ENCODE measurements around the gene STAM2.

STAM2 gene

DNA sequence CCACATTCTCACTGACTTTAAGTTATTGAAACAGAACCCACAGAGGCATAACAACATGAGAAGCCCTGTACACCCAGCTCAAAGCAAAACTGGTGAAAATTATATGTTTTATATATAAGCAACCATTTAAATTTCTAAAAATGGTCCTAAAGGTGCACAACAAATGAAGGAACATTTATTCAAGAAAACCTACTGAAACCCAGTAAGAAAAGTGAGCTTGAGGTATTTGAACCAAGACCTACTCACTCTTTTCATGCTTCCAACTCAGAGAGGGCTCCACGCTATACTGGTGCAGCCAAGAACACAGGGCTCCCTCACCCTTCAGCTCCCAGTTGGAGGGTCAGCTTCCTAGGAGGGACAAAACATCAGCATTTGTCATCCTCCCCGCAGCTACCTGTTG is 74.6 kb downstream of the STAM2 start:
- H3K27me3 ChIP-seq (ENCODE audit: insufficient read depth, poor library complexity, severe bottlenecking): no peaks in the 10 kb centered on the region
- H3K4me3 ChIP-seq (replicated peaks; ENCODE audit: insufficient read depth, low read length): no peak overlapping the region
- TF ChIP-seq, protein P1, sequence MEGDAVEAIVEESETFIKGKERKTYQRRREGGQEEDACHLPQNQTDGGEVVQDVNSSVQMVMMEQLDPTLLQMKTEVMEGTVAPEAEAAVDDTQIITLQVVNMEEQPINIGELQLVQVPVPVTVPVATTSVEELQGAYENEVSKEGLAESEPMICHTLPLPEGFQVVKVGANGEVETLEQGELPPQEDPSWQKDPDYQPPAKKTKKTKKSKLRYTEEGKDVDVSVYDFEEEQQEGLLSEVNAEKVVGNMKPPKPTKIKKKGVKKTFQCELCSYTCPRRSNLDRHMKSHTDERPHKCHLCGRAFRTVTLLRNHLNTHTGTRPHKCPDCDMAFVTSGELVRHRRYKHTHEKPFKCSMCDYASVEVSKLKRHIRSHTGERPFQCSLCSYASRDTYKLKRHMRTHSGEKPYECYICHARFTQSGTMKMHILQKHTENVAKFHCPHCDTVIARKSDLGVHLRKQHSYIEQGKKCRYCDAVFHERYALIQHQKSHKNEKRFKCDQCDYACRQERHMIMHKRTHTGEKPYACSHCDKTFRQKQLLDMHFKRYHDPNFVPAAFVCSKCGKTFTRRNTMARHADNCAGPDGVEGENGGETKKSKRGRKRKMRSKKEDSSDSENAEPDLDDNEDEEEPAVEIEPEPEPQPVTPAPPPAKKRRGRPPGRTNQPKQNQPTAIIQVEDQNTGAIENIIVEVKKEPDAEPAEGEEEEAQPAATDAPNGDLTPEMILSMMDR (IDR thresholded peaks at IDR 0.05; ENCODE audit: insufficient read depth, low read length): no peak
- TF ChIP-seq, protein P2, sequence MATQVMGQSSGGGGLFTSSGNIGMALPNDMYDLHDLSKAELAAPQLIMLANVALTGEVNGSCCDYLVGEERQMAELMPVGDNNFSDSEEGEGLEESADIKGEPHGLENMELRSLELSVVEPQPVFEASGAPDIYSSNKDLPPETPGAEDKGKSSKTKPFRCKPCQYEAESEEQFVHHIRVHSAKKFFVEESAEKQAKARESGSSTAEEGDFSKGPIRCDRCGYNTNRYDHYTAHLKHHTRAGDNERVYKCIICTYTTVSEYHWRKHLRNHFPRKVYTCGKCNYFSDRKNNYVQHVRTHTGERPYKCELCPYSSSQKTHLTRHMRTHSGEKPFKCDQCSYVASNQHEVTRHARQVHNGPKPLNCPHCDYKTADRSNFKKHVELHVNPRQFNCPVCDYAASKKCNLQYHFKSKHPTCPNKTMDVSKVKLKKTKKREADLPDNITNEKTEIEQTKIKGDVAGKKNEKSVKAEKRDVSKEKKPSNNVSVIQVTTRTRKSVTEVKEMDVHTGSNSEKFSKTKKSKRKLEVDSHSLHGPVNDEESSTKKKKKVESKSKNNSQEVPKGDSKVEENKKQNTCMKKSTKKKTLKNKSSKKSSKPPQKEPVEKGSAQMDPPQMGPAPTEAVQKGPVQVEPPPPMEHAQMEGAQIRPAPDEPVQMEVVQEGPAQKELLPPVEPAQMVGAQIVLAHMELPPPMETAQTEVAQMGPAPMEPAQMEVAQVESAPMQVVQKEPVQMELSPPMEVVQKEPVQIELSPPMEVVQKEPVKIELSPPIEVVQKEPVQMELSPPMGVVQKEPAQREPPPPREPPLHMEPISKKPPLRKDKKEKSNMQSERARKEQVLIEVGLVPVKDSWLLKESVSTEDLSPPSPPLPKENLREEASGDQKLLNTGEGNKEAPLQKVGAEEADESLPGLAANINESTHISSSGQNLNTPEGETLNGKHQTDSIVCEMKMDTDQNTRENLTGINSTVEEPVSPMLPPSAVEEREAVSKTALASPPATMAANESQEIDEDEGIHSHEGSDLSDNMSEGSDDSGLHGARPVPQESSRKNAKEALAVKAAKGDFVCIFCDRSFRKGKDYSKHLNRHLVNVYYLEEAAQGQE (IDR thresholded peaks at IDR 0.05; ENCODE audit: insufficient replicate concordance, low read depth): no peak
- TF ChIP-seq GABPA (IDR thresholded peaks at IDR 0.05; ENCODE audit: low read depth) (no peak), POLR2AphosphoS5 (IDR thresholded peaks at IDR 0.05; ENCODE audit: low read depth) (no peak), SPI1 (IDR thresholded peaks at IDR 0.05; ENCODE audit: borderline replicate concordance, low read depth) (no peak)
- no peak for DNase-seq (ENCODE audit: low read depth in 1 of 2, low spot score in 1 of 2)
- no peak overlapping the region for H3K27ac ChIP-seq (replicated peaks)

DNA sequence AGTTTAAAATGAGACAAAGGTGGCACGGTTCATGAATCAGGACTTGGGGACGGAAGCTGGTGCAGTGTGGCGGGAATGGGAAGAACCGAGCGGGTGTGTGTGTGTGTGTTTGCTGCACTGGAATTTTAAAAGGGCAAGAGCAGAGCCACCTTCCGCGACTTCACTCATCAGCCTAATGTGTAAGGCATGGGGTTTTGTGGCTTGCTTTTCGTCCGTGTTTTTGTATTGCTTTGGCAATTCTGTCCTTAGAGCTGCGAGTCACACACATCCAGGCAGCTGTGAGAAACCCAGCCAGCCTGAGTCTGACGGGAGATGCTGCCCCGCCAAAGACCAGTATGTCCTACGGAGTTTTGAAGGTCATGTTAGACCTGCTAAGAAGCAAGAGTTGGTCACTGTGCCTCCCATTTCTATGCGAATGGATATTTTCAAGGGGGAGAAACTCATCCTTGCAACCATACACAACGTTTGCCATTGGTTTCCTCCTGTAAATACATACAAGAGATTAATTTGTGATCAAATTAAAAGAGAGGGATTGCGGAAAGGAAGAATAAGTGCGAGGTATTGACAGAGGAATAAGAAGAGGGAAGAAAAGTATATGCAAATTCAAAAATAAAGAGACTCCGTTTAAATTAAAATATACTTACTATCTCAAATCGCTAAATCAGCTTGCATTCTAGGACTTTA is 76.1 kb downstream of the STAM2 start:
- peak overlapping the region; percentile 75 for H3K4me3 ChIP-seq (replicated peaks; ENCODE audit: insufficient read depth, low read length)
- H3K27ac ChIP-seq (replicated peaks): no peak overlapping the region
- DNase-seq (ENCODE audit: low read depth in 1 of 2, low spot score in 1 of 2): peak; percentile 10 to 25
- H3K27me3 ChIP-seq (ENCODE audit: insufficient read depth, poor library complexity, severe bottlenecking): no peaks in the 10 kb centered on the region
- TF ChIP-seq, protein P1 (IDR thresholded peaks at IDR 0.05; ENCODE audit: insufficient read depth, low read length): no peak
- no peak for TF ChIP-seq POLR2AphosphoS5 (IDR thresholded peaks at IDR 0.05; ENCODE audit: low read depth)
- TF ChIP-seq, protein P2 (IDR thresholded peaks at IDR 0.05; ENCODE audit: insufficient replicate concordance, low read depth): no peak
- TF ChIP-seq GABPA (IDR thresholded peaks at IDR 0.05; ENCODE audit: low read depth): no peak
- no peak for TF ChIP-seq SPI1 (IDR thresholded peaks at IDR 0.05; ENCODE audit: borderline replicate concordance, low read depth)

DNA sequence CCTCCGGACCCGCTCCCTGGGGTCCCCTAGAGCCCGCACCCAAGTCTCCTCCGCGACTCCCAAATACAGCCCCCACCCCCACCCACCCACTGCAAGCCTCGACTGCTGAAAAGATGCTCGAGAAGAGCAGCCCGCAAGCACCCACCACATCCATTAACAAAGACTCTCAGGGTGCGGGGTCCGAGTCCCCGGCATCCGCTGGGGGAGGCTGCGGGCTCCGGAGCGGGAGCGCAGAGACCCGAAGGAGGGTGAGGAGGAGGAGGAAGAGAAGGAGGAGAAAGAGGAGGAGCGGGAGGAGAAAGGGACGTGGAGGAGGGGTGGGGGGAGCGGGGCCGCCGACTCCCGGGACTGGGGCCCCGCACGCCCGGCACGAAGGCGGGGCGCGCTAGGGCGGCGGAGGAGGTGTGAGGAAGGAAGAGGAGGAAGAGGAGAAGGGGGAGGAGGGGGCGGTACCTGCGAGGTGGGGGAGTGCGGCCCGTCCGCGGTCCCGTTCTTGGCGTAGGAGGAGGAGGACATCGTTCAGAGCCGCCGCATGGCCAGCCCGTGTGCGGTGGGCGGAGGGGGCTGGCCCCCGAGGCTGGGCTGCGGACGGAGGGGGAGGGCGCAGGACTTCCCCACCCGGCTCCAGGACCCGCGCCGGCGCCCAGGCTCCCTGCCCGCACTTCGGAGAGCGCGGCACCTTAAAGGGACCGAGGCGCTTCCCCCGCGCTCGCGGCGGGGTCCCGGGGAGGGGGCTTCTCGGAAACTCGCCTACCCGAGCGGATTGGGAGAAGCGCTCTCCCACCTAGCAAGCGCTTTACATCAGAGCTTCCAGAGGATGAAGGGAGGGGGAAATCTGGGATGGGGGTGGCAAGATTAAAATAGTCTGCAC is 76.8 kb downstream of the STAM2 start, which contains the start of gene CACNB4:
Gene CACNB4 (minus strand): TSS at position 549 of the 871 bp plus-strand sequence.
- DNase-seq (ENCODE audit: low read depth in 1 of 2, low spot score in 1 of 2): peak; percentile 10 to 55
- Histone ChIP-seq H3K4me3 (replicated peaks; ENCODE audit: insufficient read depth, low read length) (peak within 1 kb of the TSS; percentile 75), H3K27me3 (ENCODE audit: insufficient read depth, poor library complexity, severe bottlenecking) (no peaks in the 10 kb centered on the region), H3K27ac (replicated peaks) (no peak within 1 kb of the TSS)
- 0 out of 2 replicates have a peak, but pooled peaks have one; percentile 10 for TF ChIP-seq SPI1 (IDR thresholded peaks at IDR 0.05; ENCODE audit: borderline replicate concordance, low read depth)
- TF ChIP-seq, protein P2 (IDR thresholded peaks at IDR 0.05; ENCODE audit: insufficient replicate concordance, low read depth): no peak

All from HL-60 (cell line).